Measurements from ENCODE around the gene TTLL13.

DNA sequence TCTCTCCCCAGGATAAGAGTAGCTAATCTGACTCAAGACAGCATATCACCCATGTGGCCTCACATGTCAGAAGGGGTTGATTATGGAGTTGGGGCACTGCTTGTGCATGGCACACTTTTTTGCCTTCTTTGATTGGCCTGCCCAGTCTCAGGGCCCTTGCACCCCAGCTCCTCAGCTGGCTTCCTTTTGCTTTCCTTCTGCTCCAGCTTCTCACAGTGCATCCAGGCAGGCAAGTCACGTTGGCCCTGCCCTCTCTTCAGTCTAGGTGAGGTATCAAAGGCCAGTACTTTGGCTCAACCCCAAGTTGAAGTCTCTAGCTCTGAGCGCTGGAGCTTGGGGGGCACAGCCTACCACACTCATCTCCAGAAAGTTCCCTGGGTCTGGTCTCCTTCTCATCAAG lies 58.3 kb downstream of the TTLL13 start:
- TF ChIP-seq, protein P1, sequence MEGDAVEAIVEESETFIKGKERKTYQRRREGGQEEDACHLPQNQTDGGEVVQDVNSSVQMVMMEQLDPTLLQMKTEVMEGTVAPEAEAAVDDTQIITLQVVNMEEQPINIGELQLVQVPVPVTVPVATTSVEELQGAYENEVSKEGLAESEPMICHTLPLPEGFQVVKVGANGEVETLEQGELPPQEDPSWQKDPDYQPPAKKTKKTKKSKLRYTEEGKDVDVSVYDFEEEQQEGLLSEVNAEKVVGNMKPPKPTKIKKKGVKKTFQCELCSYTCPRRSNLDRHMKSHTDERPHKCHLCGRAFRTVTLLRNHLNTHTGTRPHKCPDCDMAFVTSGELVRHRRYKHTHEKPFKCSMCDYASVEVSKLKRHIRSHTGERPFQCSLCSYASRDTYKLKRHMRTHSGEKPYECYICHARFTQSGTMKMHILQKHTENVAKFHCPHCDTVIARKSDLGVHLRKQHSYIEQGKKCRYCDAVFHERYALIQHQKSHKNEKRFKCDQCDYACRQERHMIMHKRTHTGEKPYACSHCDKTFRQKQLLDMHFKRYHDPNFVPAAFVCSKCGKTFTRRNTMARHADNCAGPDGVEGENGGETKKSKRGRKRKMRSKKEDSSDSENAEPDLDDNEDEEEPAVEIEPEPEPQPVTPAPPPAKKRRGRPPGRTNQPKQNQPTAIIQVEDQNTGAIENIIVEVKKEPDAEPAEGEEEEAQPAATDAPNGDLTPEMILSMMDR (IDR thresholded peaks at IDR 0.05 in 8 of 11, conservative IDR thresholded peaks at IDR 0.05 in 3 of 11), result no peak
- TF ChIP-seq POLR2A (IDR thresholded peaks at IDR 0.05), result no peak
- TF ChIP-seq POLR2AphosphoS5 (IDR thresholded peaks at IDR 0.05), result no peak

Data from spleen (tissue), 7 donors.